Measurements from ENCODE around the gene ZNF566.
"Not testable (repeated sequence)": the region's sequence is repeated elsewhere in the genome, so short reads cannot be mapped to it uniquely, and the experiment has no call there.

The ZNF566 gene

GRCh38 chr19:36489118-36489919 is at the start of gene ZNF566:
Gene ZNF566 (minus strand): TSS chr19:36489561. CDS start chr19:36476557, 13,004 bp downstream.
- Mint-ChIP-seq H3K36me3 (peaks cover 3 to 20% of the 10 kb centered on the region in 2 donors), H3K4me3 (peak within 1 kb of the TSS; percentile 94 to 98), H3K27me3 (no peaks in the 10 kb centered on the region), H3K9me3 (peaks cover 0 to 4% of the 10 kb centered on the region in 2 donors), H3K4me1 (peaks cover 21 to 41% of the 10 kb centered on the region in 2 donors), H3K27ac (peak within 1 kb of the TSS; percentile 99)
- ATAC-seq (replicated peaks), result peak; percentile 90 to 92
- peak; percentile 96 for DNase-seq

- Mint-ChIP-seq H3K27me3 (no peaks in the 10 kb centered on the region), H3K36me3 (peaks cover 36 to 56% of the 10 kb centered on the region in 2 donors), H3K27ac (peak overlapping the region; percentile 98), H3K4me1 (peaks cover 14 to 22% of the 10 kb centered on the region in 2 donors), H3K9me3 (peaks cover 5 to 10% of the 10 kb centered on the region in 2 donors), H3K4me3 (peak overlapping the region; percentile 97)
- DNase-seq, result peak; percentile 58
- ATAC-seq (replicated peaks), result peak; percentile 31 to 40
Measured at GRCh38 chr19:36528921-36529518, 39.7 kb upstream of the ZNF566 start.

GRCh38 chr19:36528194-36528920 is 39.0 kb upstream of the ZNF566 start, which contains the start of gene ZNF260:
Gene ZNF260 (minus strand): TSS chr19:36528271. CDS start chr19:36515238, 13,033 bp downstream.
- peaks cover 7 to 12% of the 10 kb centered on the region in 2 donors for H3K9me3 Mint-ChIP-seq
- peak within 1 kb of the TSS; percentile 97 for H3K4me3 Mint-ChIP-seq
- peak; percentile 93 for DNase-seq
- ATAC-seq (replicated peaks), result peak; percentile 90 to 91
- peak within 1 kb of the TSS; percentile 98 for H3K27ac Mint-ChIP-seq
- H3K4me1 Mint-ChIP-seq, result peaks cover 15 to 22% of the 10 kb centered on the region in 2 donors
- H3K36me3 Mint-ChIP-seq, result peaks cover 39 to 54% of the 10 kb centered on the region in 2 donors
- no peaks in the 10 kb centered on the region for H3K27me3 Mint-ChIP-seq

- Mint-ChIP-seq H3K27me3 (no peaks in the 10 kb centered on the region), H3K9me3 (peaks cover 9 to 13% of the 10 kb centered on the region in 2 donors), H3K4me3 (peak overlapping the region; percentile 97), H3K27ac (peak overlapping the region; percentile 98), H3K36me3 (peaks cover 39 to 54% of the 10 kb centered on the region in 2 donors), H3K4me1 (peaks cover 18 to 22% of the 10 kb centered on the region in 2 donors)
- peak in 1 of 2 donors; percentile 7 for ATAC-seq (replicated peaks)
- no peak for DNase-seq
Measured at GRCh38 chr19:36527873-36528193, 38.5 kb upstream of the ZNF566 start.

GRCh38 chr19:36527341-36527740 is 38.0 kb upstream of the ZNF566 start:
- H3K4me3 Mint-ChIP-seq, result peak overlapping the region; percentile 97
- H3K36me3 Mint-ChIP-seq, result peaks cover 43 to 57% of the 10 kb centered on the region in 2 donors
- no peak overlapping the region for H3K27ac Mint-ChIP-seq
- H3K27me3 Mint-ChIP-seq, result no peaks in the 10 kb centered on the region
- no peak for DNase-seq
- peaks cover 10 to 14% of the 10 kb centered on the region in 2 donors for H3K9me3 Mint-ChIP-seq
- no peak for ATAC-seq (replicated peaks)
- H3K4me1 Mint-ChIP-seq, result peaks cover 18 to 22% of the 10 kb centered on the region in 2 donors

GRCh38 chr19:36526581-36526980 is 37.2 kb upstream of the ZNF566 start:
- H3K9me3 Mint-ChIP-seq, result peaks cover 10 to 14% of the 10 kb centered on the region in 2 donors
- peaks cover 44 to 60% of the 10 kb centered on the region in 2 donors for H3K36me3 Mint-ChIP-seq
- H3K4me1 Mint-ChIP-seq, result peaks cover 18 to 22% of the 10 kb centered on the region in 2 donors
- no peaks in the 10 kb centered on the region for H3K27me3 Mint-ChIP-seq
- H3K4me3 Mint-ChIP-seq, result peak overlapping the region; percentile 39 to 63
- H3K27ac Mint-ChIP-seq, result no peak overlapping the region
- DNase-seq (no peak), ATAC-seq (replicated peaks) (no peak)

- H3K27ac Mint-ChIP-seq, result no peak overlapping the region
- no peak overlapping the region for H3K4me3 Mint-ChIP-seq
- H3K9me3 Mint-ChIP-seq, result peaks cover 11 to 14% of the 10 kb centered on the region in 2 donors
- no peaks in the 10 kb centered on the region for H3K27me3 Mint-ChIP-seq
- DNase-seq (no peak), ATAC-seq (replicated peaks) (no peak)
- H3K4me1 Mint-ChIP-seq, result peaks cover 18 to 22% of the 10 kb centered on the region in 2 donors
- peaks cover 52 to 66% of the 10 kb centered on the region in 2 donors for H3K36me3 Mint-ChIP-seq
Measured at GRCh38 chr19:36524617-36525016, 35.3 kb upstream of the ZNF566 start.

GRCh38 chr19:36514012-36514612 is 24.8 kb upstream of the ZNF566 start:
- no peaks in the 10 kb centered on the region for H3K4me1 Mint-ChIP-seq
- peaks cover 58 to 67% of the 10 kb centered on the region in 2 donors for H3K36me3 Mint-ChIP-seq
- ATAC-seq (replicated peaks), result no peak
- no peak overlapping the region for H3K4me3 Mint-ChIP-seq
- peaks cover 25 to 34% of the 10 kb centered on the region in 2 donors for H3K9me3 Mint-ChIP-seq
- no peak overlapping the region for H3K27ac Mint-ChIP-seq
- no peak for DNase-seq
- H3K27me3 Mint-ChIP-seq, result no peaks in the 10 kb centered on the region

- Mint-ChIP-seq H3K27me3 (no peaks in the 10 kb centered on the region), H3K27ac (no peak overlapping the region), H3K36me3 (peaks cover 17 to 18% of the 10 kb centered on the region in 2 donors), H3K9me3 (peaks cover 9% of the 10 kb centered on the region in 2 donors), H3K4me1 (no peaks in the 10 kb centered on the region), H3K4me3 (no peak overlapping the region)
- ATAC-seq (replicated peaks), result no peak
- no peak for DNase-seq
Measured at GRCh38 chr19:36508325-36508724, 19.0 kb upstream of the ZNF566 start.

GRCh38 chr19:36501973-36502372 is 12.6 kb upstream of the ZNF566 start:
- Mint-ChIP-seq H3K4me1 (no peaks in the 10 kb centered on the region), H3K27me3 (no peaks in the 10 kb centered on the region), H3K36me3 (peaks cover 16% of the 10 kb centered on the region in 2 donors), H3K27ac (no peak overlapping the region), H3K9me3 (peaks cover 19 to 24% of the 10 kb centered on the region in 2 donors), H3K4me3 (no peak overlapping the region)
- ATAC-seq (replicated peaks) (no peak), DNase-seq (no peak)

GRCh38 chr19:36497001-36497400 is 7.6 kb upstream of the ZNF566 start:
- Mint-ChIP-seq H3K9me3 (peaks cover 9 to 14% of the 10 kb centered on the region in 2 donors), H3K4me1 (peaks cover 8 to 14% of the 10 kb centered on the region in 2 donors), H3K27me3 (no peaks in the 10 kb centered on the region), H3K27ac (no peak overlapping the region), H3K36me3 (peaks cover 2 to 5% of the 10 kb centered on the region in 2 donors), H3K4me3 (no peak overlapping the region)
- no peak for ATAC-seq (replicated peaks)
- DNase-seq, result no peak

- Mint-ChIP-seq H3K27ac (peak overlapping the region; percentile 89), H3K4me3 (peak overlapping the region; percentile 40 to 72), H3K4me1 (peaks cover 16 to 29% of the 10 kb centered on the region in 2 donors)
- H3K9me3 Mint-ChIP-seq; ATAC-seq (replicated peaks); H3K36me3 Mint-ChIP-seq; H3K27me3 Mint-ChIP-seq: not testable (repeated sequence)
- peak; percentile 73 for DNase-seq
Measured at GRCh38 chr19:36492689-36493453, 3.5 kb upstream of the ZNF566 start.

- peak overlapping the region; percentile 99 for H3K27ac Mint-ChIP-seq
Measured at GRCh38 chr19:36490846-36491245, 1.5 kb upstream of the ZNF566 start.

More at GRCh38 chr19:36490846-36491245, 1.5 kb upstream of the ZNF566 start:
- H3K4me3 Mint-ChIP-seq, result peak overlapping the region; percentile 94 to 98
- peaks cover 21 to 41% of the 10 kb centered on the region in 2 donors for H3K4me1 Mint-ChIP-seq
- not testable (repeated sequence) for H3K9me3 Mint-ChIP-seq; H3K27me3 Mint-ChIP-seq; ATAC-seq (replicated peaks); DNase-seq
- peaks cover under 1 to 16% of the 10 kb centered on the region in 2 donors for H3K36me3 Mint-ChIP-seq
